K562 (cell line): Measurements from ENCODE around the gene LRRTM4. TPM values are rescaled to one million over a fixed set of nuclear protein-coding genes. Genes with fewer than 3 reads are reported as not detected.

Experiments used
- ATAC-seq: fragments of 200-7000 bp; cut with Tn5 transposase; 3 replicates; pipeline ENCODE4 v1.9.1; 2020; ENCODE audit warnings: moderate library complexity
- BruUV-seq: library from RNA; stranded (reverse); fragments of 400-500 nt; replicated peaks from 2 replicates; lab custom pipeline; 2021; lab: Mats Ljungman, UMichigan
- CTCF ChIA-PET: fragments of 300-600 bp; formaldehyde crosslinking; extraction: SDS; loops from one replicate; lab custom pipeline; 2021; ENCODE audit warnings: low intra/inter-chr PET ratio; lab: Yijun Ruan, JAX
- POLR2A ChIA-PET: fragments of 300-600, 350-650 bp; sonication (Branson Sonifier 250); formaldehyde crosslinking; extraction: SDS; loops from one replicate; lab custom pipeline; 2021; ENCODE audit warnings: antibody characterized with exemption, inconsistent platforms; lab: Yijun Ruan, JAX
- DNase-seq, 4 experiments: peaks; one replicate each; pipeline versions ENCODE4 v3.0.0 to v3.0.0-alpha.2; 2011 to 2018; ENCODE audit warnings: low spot score in 3 of 4, mixed read lengths in 3 of 4; ENCODE audit errors: extremely low read depth in 1 of 4
- FAIRE-seq: peaks from 2 replicates; lab custom pipeline; 2011; peaks lifted over from hg19 to GRCh38; lab: Jason Lieb, UNC
- H2AFZ ChIP-seq: 2 replicates; pipeline ENCODE4 v1.6.0; 2011; ENCODE audit warnings: low read depth, low read length, control low read depth, inconsistent platforms
- H3K27ac ChIP-seq: fragments of 200-600 bp; 3 replicates; pipeline ENCODE4 v1.8.0; 2011; ENCODE audit warnings: low read depth, mild to moderate bottlenecking, control low read depth, inconsistent platforms, low read length, moderate library complexity, mixed read lengths; ENCODE audit errors: extremely low read depth
- H3K27me3 ChIP-seq, 2 experiments: fragments of 300-600 bp in 1 of 2; 2 replicates in 1 of 2; 3 replicates in 1 of 2; pipeline versions ENCODE4 v1.6.0 to v1.8.0; 2011; ENCODE audit warnings: inconsistent platforms in 2 of 2, low read length in 2 of 2, mild to moderate bottlenecking in 1 of 2, mixed read lengths in 1 of 2, moderate library complexity in 1 of 2; ENCODE audit not compliant: control insufficient read depth in 2 of 2, insufficient read depth in 2 of 2
- H3K36me3 ChIP-seq: fragments of 300-600 bp; 3 replicates; pipeline ENCODE4 v1.8.0; 2011; ENCODE audit warnings: mild to moderate bottlenecking, low read length, inconsistent platforms; ENCODE audit not compliant: control insufficient read depth, insufficient read depth
- H3K4me1 ChIP-seq, 2 experiments: fragments of 200-600 bp in 1 of 2; replicated peaks in 1 of 2; 2 replicates in 1 of 2; 3 replicates in 1 of 2; pipeline versions ENCODE4 v1.5.1 to v1.8.0; 2011; ENCODE audit warnings: inconsistent platforms in 2 of 2, low read length in 2 of 2, mild to moderate bottlenecking in 1 of 2, mixed read lengths in 1 of 2, moderate library complexity in 1 of 2; ENCODE audit not compliant: control insufficient read depth in 2 of 2, insufficient read depth in 2 of 2
- H3K4me2 ChIP-seq: 2 replicates; pipeline ENCODE4 v1.6.1; 2011; ENCODE audit warnings: low read length, control low read depth, inconsistent platforms, mixed read lengths; ENCODE audit not compliant: insufficient read depth
- H3K4me3 ChIP-seq: fragments of 200-600 bp; sonication (generic), shearing (Covaris generic); 2 replicates; pipeline ENCODE4 v1.5.1; 2016; ENCODE audit warnings: control low read depth, inconsistent platforms
- H3K79me2 ChIP-seq: fragments of 200-600 bp; 3 replicates; pipeline ENCODE4 v1.8.0; 2011; ENCODE audit warnings: low read length, inconsistent platforms; ENCODE audit not compliant: control insufficient read depth, insufficient read depth
- H3K9ac ChIP-seq, 2 experiments: 2 replicates each; pipeline versions ENCODE4 v1.6.0 to v1.6.1; 2011; ENCODE audit warnings: low read depth in 2 of 2, low read length in 2 of 2, control low read depth in 1 of 2, inconsistent platforms in 1 of 2, mild to moderate bottlenecking in 1 of 2, mixed read lengths in 1 of 2; ENCODE audit not compliant: insufficient read depth in 1 of 2
- H3K9me1 ChIP-seq: one replicate; pipeline ENCODE4 v1.6.0; 2011; ENCODE audit warnings: inconsistent platforms, mild to moderate bottlenecking, low read length, moderate library complexity; ENCODE audit not compliant: control insufficient read depth, insufficient read depth
- H3K9me3 ChIP-seq: replicated peaks from 2 replicates; pipeline ENCODE4 v1.5.1; 2011; ENCODE audit warnings: low read depth, low read length, inconsistent platforms; ENCODE audit not compliant: control insufficient read depth, insufficient read depth
- H4K20me1 ChIP-seq: replicated peaks from 2 replicates; pipeline ENCODE4 v1.6.1; 2011; ENCODE audit warnings: low read length, inconsistent platforms, mixed read lengths; ENCODE audit not compliant: control insufficient read depth, insufficient read depth
- BMI1 ChIP-seq: fragments of 150-350 bp; IDR thresholded peaks from 2 replicates; pipeline ENCODE4 v1.6.1; 2014; ENCODE audit warnings: low read length
- GATA2 ChIP-seq: sonication (generic); formaldehyde crosslinking; IDR thresholded peaks from 2 replicates; pipeline ENCODE4 v1.4.0; 2020; ENCODE audit warnings: mild to moderate bottlenecking, missing genetic modification reagents
- IRF1 ChIP-seq: sonication (generic); formaldehyde crosslinking; IDR thresholded peaks from 2 replicates; pipeline ENCODE4 v1.8.0; 2022; ENCODE audit warnings: missing genetic modification reagents, mild to moderate bottlenecking, borderline replicate concordance
- MCM3 ChIP-seq: fragments of 450-650 bp; IDR thresholded peaks from 2 replicates; pipeline ENCODE4 v1.6.1; 2016
- MEIS2 ChIP-seq: fragments of 450-650 bp; IDR thresholded peaks from 2 replicates; pipeline ENCODE4 v1.6.1; 2014; ENCODE audit warnings: mild to moderate bottlenecking; ENCODE audit not compliant: partially characterized antibody
- NONO ChIP-seq, 2 experiments: fragments of 200-400 bp in 1 of 2; fragments of 450-650 bp in 1 of 2; formaldehyde crosslinking in 1 of 2; IDR thresholded peaks; 2 replicates each; pipeline ENCODE4 v1.6.1; 2017; ENCODE audit warnings: low read depth in 2 of 2, mild to moderate bottlenecking in 2 of 2, moderate library complexity in 2 of 2, low read length in 1 of 2
- RBM17 ChIP-seq: fragments of 200-400 bp; formaldehyde crosslinking; IDR thresholded peaks from 2 replicates; pipeline ENCODE4 v1.6.1; 2017; ENCODE audit warnings: low read depth, mild to moderate bottlenecking, low read length, borderline replicate concordance
- REST ChIP-seq, 2 experiments: fragments of 450-650 bp; formaldehyde crosslinking in 1 of 2; IDR thresholded peaks; 2 replicates each; pipeline versions ENCODE4 v1.4.0 to v1.6.1; 2014 to 2020; ENCODE audit warnings: mild to moderate bottlenecking in 2 of 2, borderline replicate concordance in 1 of 2, low read depth in 1 of 2
- YY1 ChIP-seq, 3 experiments: IDR thresholded peaks; 2 replicates each; pipeline ENCODE4 v1.6.1; 2011; ENCODE audit warnings: low read length in 2 of 3, mild to moderate bottlenecking in 2 of 3, moderate library complexity in 2 of 3, borderline replicate concordance in 1 of 3, control low read depth in 1 of 3, low read depth in 1 of 3; ENCODE audit not compliant: insufficient read depth in 3 of 3, insufficient replicate concordance in 2 of 3, control insufficient read depth in 1 of 3, insufficient read length in 1 of 3; ENCODE audit errors: extremely low read depth in 1 of 3
- ZNF23 ChIP-seq: fragments of 250-450 bp; sonication (Bioruptor Pico); IDR thresholded peaks from 2 replicates; pipeline ENCODE4 v1.4.0; 2020; ENCODE audit warnings: mild to moderate bottlenecking
- ZNF280B ChIP-seq: fragments of 250-450 bp; sonication (Bioruptor Pico); IDR thresholded peaks from 2 replicates; pipeline ENCODE4 v1.5.1; 2021; ENCODE audit warnings: mild to moderate bottlenecking
- ZNF586 ChIP-seq: fragments of 450-650 bp; formaldehyde crosslinking; conservative IDR thresholded peaks from 2 replicates; pipeline ENCODE4 v1.4.0; 2020; ENCODE audit warnings: mild to moderate bottlenecking, moderate library complexity
- WGBS: fragments of 100-300 bp; shearing (Covaris generic); methylation state at CpG from one replicate; pipeline ENCODE4 v1.1.6; 2016; ENCODE audit warnings: low coverage, mixed read lengths; ENCODE audit not compliant: insufficient coverage; ENCODE audit errors: missing lambda C conversion rate; 5-methylcytosine and 5-hydroxymethylcytosine counted together
- in situ Hi-C: fragments of 300-500 bp; cut with MboI; formaldehyde crosslinking; loops from 4 replicates; pipeline ENCODE4 v1.15.0; 2018; ENCODE audit warnings: inconsistent platforms, mixed read lengths
- intact Hi-C: fragments of 100-400 bp; cut with micrococcal nuclease; formaldehyde crosslinking; loops from 2 replicates; pipeline ENCODE4 v1.14.2; 2022
- polyA plus RNA-seq, 8 experiments: library from polyadenylated mRNA; depleted of rRNA in 4 of 8; stranded (reverse) in 5 of 8; unstranded in 3 of 8; fragments of >200 nt; fragmentation: Nextera tagmentation in 2 of 8; fragmentation: Illumina TruSeq in 1 of 8; extraction: Ambion mirVana in 2 of 8; extraction: Trizol in 1 of 8; gene quantifications; 2 replicates each; pipeline versions ENCODE4 v1.2.1 to v1.2.3, GENCODE V29; 2011 to 2014; ENCODE audit warnings: inconsistent platforms in 1 of 8, missing spikeins in 1 of 8
- total RNA-seq, 7 experiments: library from RNA; depleted of rRNA in 6 of 7; stranded (reverse); fragments of >200 nt in 6 of 7; fragmentation: Illumina TruSeq in 2 of 7; extraction: Trizol in 2 of 7; gene quantifications; 2 replicates each; pipeline versions ENCODE4 v1.2.1 to v1.2.3, GENCODE V29; 2011 to 2021; ENCODE audit warnings: low replicate concordance in 1 of 7

LRRTM4 gene
- total and polyA plus RNA-seq, 9 of the 15 experiments (the other 6 are each of a cell fraction or from before 2014, with no cell fraction given): 0.04 TPM; not detected in 6

GRCh38 chr2:77395011-77395410 lies 127.2 kb downstream of the LRRTM4 start:
- POLR2A ChIA-PET: no interaction called here
- DNase-seq (no peak), ATAC-seq (no peak), FAIRE-seq (no peak)
- Histone ChIP-seq H3K27me3 (no peaks in the 10 kb centered on the region), H3K36me3 (no peaks in the 10 kb centered on the region), H3K4me1 (no peaks in the 10 kb centered on the region), H3K4me2 (no peak overlapping the region), H3K9ac (no peak overlapping the region), H3K27ac (no peak overlapping the region), H3K9me1 (no peaks in the 10 kb centered on the region), H3K79me2 (no peaks in the 10 kb centered on the region), H2AFZ (no peak overlapping the region), H4K20me1 (no peaks in the 10 kb centered on the region), H3K9me3 (no peaks in the 10 kb centered on the region; the same call in 1 of the 2 replicates), H3K4me3 (no peak overlapping the region)
- in situ Hi-C loops (no loop called here), intact Hi-C loops (no loop called here)
- BruUV-seq: no TSS peak
- 0% methylated on average over 1 of the region's 1 CpG for WGBS
- CTCF ChIA-PET: no interaction called here
- TF ChIP-seq YY1 (IDR thresholded peaks at IDR 0.05; ENCODE audit: borderline replicate concordance in 1 of 3, control insufficient read depth in 1 of 3, extremely low read depth in 1 of 3, insufficient read depth in 3 of 3, insufficient read length in 1 of 3, insufficient replicate concordance in 2 of 3, low read depth in 1 of 3, low read length in 2 of 3) (no peak), ZNF23 (no peak), NONO (IDR thresholded peaks at IDR 0.05; ENCODE audit: low read depth in 2 of 2, low read length in 1 of 2) (no peak), ZNF586 (CRISPR knock-in tag) (no peak), GATA2 (CRISPR knock-in tag) (no peak), REST (IDR thresholded peaks at IDR 0.05; ENCODE audit: borderline replicate concordance) (no peak), REST (CRISPR knock-in tag; IDR thresholded peaks at IDR 0.05; ENCODE audit: low read depth) (no peak), IRF1 (CRISPR knock-in tag) (no peak), RBM17 (no peak), BMI1 (no peak), MEIS2 (no peak), MCM3 (no peak), ZNF280B (no peak)
